CD4-positive, alpha-beta T cell (primary cell): Measurements from ENCODE around the gene C1orf35. TPM values are rescaled to one million over a fixed set of nuclear protein-coding genes. Genes with fewer than 3 reads are reported as not detected.

ENCODE experiments used
- ATAC-seq: fragments of 200-7000 bp; cut with Tn5 transposase; one replicate; pipeline ENCODE4 v1.10.0; 2022; ENCODE audit warnings: mild to moderate bottlenecking; ENCODE audit not compliant: poor library complexity
- CTCF ChIA-PET: fragments of 350-600 bp; sonication (Branson Sonifier 250); formaldehyde crosslinking; loops from one replicate; lab custom pipeline; 2021; ENCODE audit warnings: antibody characterized with exemption, inconsistent platforms; lab: Charles Lee
- POLR2A ChIA-PET: fragments of 350-600 bp; sonication (Branson Sonifier 250); formaldehyde crosslinking; loops from one replicate; lab custom pipeline; 2021; ENCODE audit warnings: antibody characterized with exemption, inconsistent platforms; lab: Charles Lee
- DNase-seq, 14 experiments: peaks; one replicate each; pipeline ENCODE4 v3.0.0-alpha.2; 2013 to 2020; ENCODE audit warnings: mixed read lengths in 2 of 14
- H3K27ac ChIP-seq, 2 donors: one replicate each; pipeline versions ENCODE4 v1.5.1 to v1.7.0; 2013; ENCODE audit warnings: low read length in 2 of 2, low read depth in 1 of 2, mild to moderate bottlenecking in 1 of 2
- H3K27me3 ChIP-seq, 2 experiments: 1 replicate in 1 of 2; 2 replicates in 1 of 2; pipeline versions ENCODE4 v1.6.1 to v1.7.0; 2013; ENCODE audit warnings: low read length in 2 of 2, control low read depth in 1 of 2, mild to moderate bottlenecking in 1 of 2, moderate library complexity in 1 of 2; ENCODE audit not compliant: insufficient read depth in 2 of 2, control insufficient read depth in 1 of 2
- H3K36me3 ChIP-seq: one replicate; pipeline ENCODE4 v1.6.1; 2013; ENCODE audit warnings: low read length, control low read depth; ENCODE audit not compliant: insufficient read depth
- H3K4me1 ChIP-seq: one replicate; pipeline ENCODE4 v1.6.1; 2013; ENCODE audit warnings: low read length, control low read depth; ENCODE audit not compliant: insufficient read depth
- H3K4me3 ChIP-seq: one replicate; pipeline ENCODE4 v1.5.1; 2013; ENCODE audit warnings: mild to moderate bottlenecking, low read length, moderate library complexity
- H3K9me3 ChIP-seq, 2 experiments: 1 replicate in 1 of 2; 2 replicates in 1 of 2; pipeline versions ENCODE4 v1.6.1 to v1.7.0; 2013; ENCODE audit warnings: low read length in 2 of 2, mild to moderate bottlenecking in 2 of 2, control low read depth in 1 of 2, moderate library complexity in 1 of 2; ENCODE audit not compliant: control insufficient read depth in 1 of 2, insufficient read depth in 1 of 2
- H3K27ac Mint-ChIP-seq: one replicate; pipeline ENCODE4 v1.8.0; 2020; ENCODE audit warnings: mixed read lengths
- H3K27me3 Mint-ChIP-seq: one replicate; pipeline ENCODE4 v1.8.0; 2021; ENCODE audit warnings: mixed read lengths
- H3K36me3 Mint-ChIP-seq: one replicate; pipeline ENCODE4 v1.8.0; 2021; ENCODE audit warnings: low read depth, mixed read lengths
- H3K4me1 Mint-ChIP-seq: one replicate; pipeline ENCODE4 v1.8.0; 2021; ENCODE audit warnings: low read depth, mixed read lengths
- H3K4me3 Mint-ChIP-seq: one replicate; pipeline ENCODE4 v1.8.0; 2020; ENCODE audit warnings: mild to moderate bottlenecking, mixed read lengths
- H3K9me3 Mint-ChIP-seq: one replicate; pipeline ENCODE4 v1.8.0; 2020; ENCODE audit warnings: mixed read lengths
- intact Hi-C, 2 experiments: fragments of 100-400 bp; cut with DNase I in 1 of 2; cut with micrococcal nuclease in 1 of 2; formaldehyde crosslinking; loops; one replicate each; pipeline versions ENCODE4 v1.15.1 to v1.9.0; 2023 to 2025; cut with DNase I, micrococcal nuclease
- total RNA-seq, 174 experiments: library from RNA in 2 of 174; stranded (reverse) in 2 of 174; gene quantifications; one replicate each; pipeline ENCODE4 v1.2.3 and lab custom pipeline; 2021 to 2026
- TF ChIP-seq, protein P1 (sequence below): fragments of 200-600 bp; IDR thresholded peaks from one replicate; pipeline ENCODE4 v1.8.0; 2022; ENCODE audit warnings: antibody characterized with exemption, mild to moderate bottlenecking

Gene C1orf35
- total RNA-seq, 2 experiments from 2014 or later: 36.6 to 40.3 TPM

DNA sequence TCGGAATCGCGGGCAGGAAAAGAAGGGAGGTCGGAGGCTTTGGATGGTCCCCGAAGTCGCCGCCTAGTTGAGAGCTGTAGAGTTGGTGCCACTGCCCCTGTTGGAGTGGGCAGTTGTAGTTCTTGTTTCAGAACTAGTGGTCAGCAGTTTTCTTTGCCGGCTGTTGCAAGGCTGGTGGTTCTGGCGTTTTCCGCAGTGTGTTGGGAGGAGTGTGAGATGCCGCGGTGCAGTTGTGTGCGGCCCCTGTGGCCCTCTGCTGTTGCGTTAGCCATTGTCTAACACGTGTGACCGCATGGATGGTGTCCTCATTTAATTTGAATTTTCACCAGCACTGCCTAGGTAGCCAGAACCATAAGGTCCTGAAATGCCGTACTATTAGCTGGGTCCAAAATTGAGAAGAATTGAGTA, 19.2 kb downstream of the C1orf35 start:
- no peaks in the 10 kb centered on the region for H3K27me3 ChIP-seq
- DNase-seq (no peak), ATAC-seq (no peak)
- peak overlapping the region; percentile 97 for H3K4me3 Mint-ChIP-seq
- H3K4me1 ChIP-seq: peaks cover 76% of the 10 kb centered on the region
- H3K4me3 ChIP-seq: peak overlapping the region; percentile 80
- ChIA-PET CTCF (interaction anchor here (1.3 kb wide), 2 partner anchors 18 to 83 kb away, joined by 3 to 6 read pairs; no protein-coding TSS in a partner anchor), POLR2A (interaction anchor here (0.8 to 3.7 kb wide), 7 partner anchors 8 to 403 kb away, joined by 3 to 44 read pairs (median 20); partner anchors contain the start of genes IBA57 and MRPL55)
- H3K36me3 ChIP-seq: peaks cover 17% of the 10 kb centered on the region
- H3K36me3 Mint-ChIP-seq: peaks cover 43% of the 10 kb centered on the region
- no peaks in the 10 kb centered on the region for H3K9me3 Mint-ChIP-seq
- intact Hi-C loops: loop anchor here (2.0 to 10.0 kb wide), 7 partner anchors 15 to 1139 kb away; partner anchors contain the start of genes IBA57 (in 2 of the 2), COQ8A (in 1 of the 2), MRPL55 (in 1 of the 2) and ZNF678 (in 1 of the 2)
- H3K9me3 ChIP-seq: no peaks in the 10 kb centered on the region
- no peaks in the 10 kb centered on the region for H3K27me3 Mint-ChIP-seq
- peak overlapping the region; percentile 99 for H3K27ac Mint-ChIP-seq
- peak overlapping the region; percentile 86 to 89 for H3K27ac ChIP-seq
- peaks cover 66% of the 10 kb centered on the region for H3K4me1 Mint-ChIP-seq
- TF ChIP-seq, protein P1, sequence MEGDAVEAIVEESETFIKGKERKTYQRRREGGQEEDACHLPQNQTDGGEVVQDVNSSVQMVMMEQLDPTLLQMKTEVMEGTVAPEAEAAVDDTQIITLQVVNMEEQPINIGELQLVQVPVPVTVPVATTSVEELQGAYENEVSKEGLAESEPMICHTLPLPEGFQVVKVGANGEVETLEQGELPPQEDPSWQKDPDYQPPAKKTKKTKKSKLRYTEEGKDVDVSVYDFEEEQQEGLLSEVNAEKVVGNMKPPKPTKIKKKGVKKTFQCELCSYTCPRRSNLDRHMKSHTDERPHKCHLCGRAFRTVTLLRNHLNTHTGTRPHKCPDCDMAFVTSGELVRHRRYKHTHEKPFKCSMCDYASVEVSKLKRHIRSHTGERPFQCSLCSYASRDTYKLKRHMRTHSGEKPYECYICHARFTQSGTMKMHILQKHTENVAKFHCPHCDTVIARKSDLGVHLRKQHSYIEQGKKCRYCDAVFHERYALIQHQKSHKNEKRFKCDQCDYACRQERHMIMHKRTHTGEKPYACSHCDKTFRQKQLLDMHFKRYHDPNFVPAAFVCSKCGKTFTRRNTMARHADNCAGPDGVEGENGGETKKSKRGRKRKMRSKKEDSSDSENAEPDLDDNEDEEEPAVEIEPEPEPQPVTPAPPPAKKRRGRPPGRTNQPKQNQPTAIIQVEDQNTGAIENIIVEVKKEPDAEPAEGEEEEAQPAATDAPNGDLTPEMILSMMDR: no peak

DNA sequence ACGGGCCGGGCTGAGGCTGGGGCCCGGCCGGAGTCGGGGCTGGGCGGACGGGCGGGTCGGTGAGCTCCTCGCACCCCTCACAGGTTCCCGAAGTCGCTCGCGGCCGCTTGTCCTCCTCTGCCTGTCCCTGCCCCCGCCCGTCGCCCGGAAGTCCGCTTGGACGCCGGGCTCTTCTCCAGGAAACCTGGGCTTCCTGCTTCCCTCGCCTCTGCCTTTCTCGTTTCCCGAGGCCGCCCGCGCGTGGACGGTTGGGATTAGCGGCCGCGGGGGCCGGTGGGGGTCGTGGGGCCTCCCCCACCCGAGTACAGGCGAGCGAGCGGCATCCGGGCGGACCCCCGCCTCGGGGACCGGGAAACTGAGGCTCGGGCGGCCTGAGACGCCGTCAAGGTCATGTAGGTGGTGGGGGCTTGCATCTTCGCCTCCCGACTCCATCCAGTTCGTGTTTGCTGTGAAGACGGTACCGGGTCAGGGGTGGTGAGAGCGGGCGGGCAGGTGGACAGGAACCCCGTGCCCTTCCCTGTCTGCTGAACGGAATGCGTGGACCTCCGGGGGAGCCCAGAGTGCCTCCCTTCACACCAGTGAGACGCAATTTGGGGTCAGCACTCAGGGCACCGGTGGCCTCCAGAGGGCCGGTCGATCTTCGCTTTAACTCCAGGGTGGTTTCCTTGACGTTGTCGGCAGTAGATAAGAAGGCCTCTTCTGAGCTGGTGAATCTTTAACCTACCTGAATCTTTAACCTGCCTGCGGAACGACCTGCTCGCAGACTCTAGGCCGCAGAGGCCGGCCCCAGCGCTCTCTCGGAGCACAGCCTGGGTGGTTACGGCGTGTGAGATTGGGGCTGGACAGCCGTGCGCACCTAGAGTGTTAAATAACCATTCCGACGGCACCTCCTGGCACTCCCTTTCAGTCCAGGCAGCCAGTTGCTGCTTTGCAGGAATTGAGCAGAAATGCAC, 19.9 kb downstream of the C1orf35 start:
- H3K27me3 ChIP-seq: no peaks in the 10 kb centered on the region
- H3K9me3 Mint-ChIP-seq: no peaks in the 10 kb centered on the region
- H3K27ac Mint-ChIP-seq: peak overlapping the region; percentile 99
- H3K4me3 Mint-ChIP-seq: peak overlapping the region; percentile 97
- H3K36me3 ChIP-seq: peaks cover 10% of the 10 kb centered on the region
- no peaks in the 10 kb centered on the region for H3K9me3 ChIP-seq
- H3K4me1 ChIP-seq: peaks cover 69% of the 10 kb centered on the region
- H3K27ac ChIP-seq: peak overlapping the region; percentile 86 to 89
- ChIA-PET CTCF (interaction anchor here (0.8 to 1.9 kb wide), 3 partner anchors 19 to 540 kb away, joined by 3 to 6 read pairs (median 6); partner anchors contain the start of gene IBA57), POLR2A (interaction anchor here (0.8 to 3.7 kb wide), 21 partner anchors 8 to 1145 kb away, joined by 3 to 44 read pairs (median 5); partner anchors contain the start of genes GUK1, IBA57, JMJD4 and MRPL55)
- H3K4me3 ChIP-seq: peak overlapping the region; percentile 80
- peaks cover 59% of the 10 kb centered on the region for H3K4me1 Mint-ChIP-seq
- H3K27me3 Mint-ChIP-seq: no peaks in the 10 kb centered on the region
- intact Hi-C loops: loop anchor here (1.0 to 10.0 kb wide), 9 partner anchors 20 to 1138 kb away; partner anchors contain the start of genes IBA57 (in 2 of the 2), C1orf35 (in 1 of the 2), COQ8A (in 1 of the 2) and GUK1 (in 1 of the 2)
- TF ChIP-seq, protein P1: no peak
- ATAC-seq (peak; percentile 5), DNase-seq (peak in 9 of 14 experiments; percentile 22 to 67 (median 33))
- peaks cover 36% of the 10 kb centered on the region for H3K36me3 Mint-ChIP-seq
